Hematopoietic multipotent progenitor cell treated with erythropoietin and hydrocortisone succinate and interleukin-3 and kit ligand, for 15 days (in vitro differentiated cells): ENCODE measurements around the gene OLIG1.

ENCODE experiments used
- DNase-seq: peaks from one replicate; pipeline ENCODE4 v3.0.0-alpha.2; 2015; ENCODE audit warnings: low spot score

Gene OLIG1

GRCh38 chr21:33063907-33064622 lies 5.9 kb upstream of the OLIG1 start:
- no peak for DNase-seq

GRCh38 chr21:33064623-33065390 lies 5.1 kb upstream of the OLIG1 start:
- peak; percentile 55 for DNase-seq

DNA sequence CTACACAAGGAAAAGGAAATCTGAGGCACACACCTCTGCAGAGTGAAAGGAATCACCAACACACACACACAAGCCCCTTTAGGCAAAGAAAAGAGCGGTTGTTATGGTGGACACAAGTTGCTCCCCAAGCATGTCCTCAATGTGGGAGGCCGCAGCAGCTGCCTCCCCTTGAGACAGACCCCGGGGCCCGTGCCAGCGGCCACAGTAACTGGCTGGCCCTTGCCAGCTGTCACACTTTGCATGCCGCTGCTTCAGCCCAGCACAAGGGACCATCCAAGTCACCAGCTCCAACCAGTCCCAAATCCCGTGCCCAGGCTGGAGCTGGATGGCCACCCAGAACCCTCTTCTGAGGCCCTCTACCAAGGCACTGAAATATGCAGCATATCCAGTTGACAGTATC lies 2.9 kb upstream of the OLIG1 start:
- no peak for DNase-seq

DNA sequence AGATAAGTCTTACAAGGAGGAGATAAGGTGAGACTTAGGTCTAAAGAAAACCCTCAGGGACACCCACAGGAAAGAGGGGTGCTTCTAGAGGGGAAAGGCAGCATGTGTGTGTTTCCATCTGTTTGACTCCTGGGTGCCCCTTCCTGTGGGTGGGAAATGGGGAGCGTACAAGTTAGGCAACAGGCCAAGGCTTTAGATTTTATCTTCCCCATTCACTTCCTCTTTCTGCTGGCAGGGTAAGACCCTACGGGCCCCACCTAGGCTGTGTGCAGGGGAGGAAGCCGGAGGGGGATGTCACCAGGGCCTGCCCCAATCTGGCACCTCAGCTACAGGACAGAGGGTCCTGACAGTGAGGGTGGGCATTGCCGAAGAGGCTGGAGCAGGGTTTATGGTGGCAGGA lies 2.5 kb upstream of the OLIG1 start:
- DNase-seq: no peak

DNA sequence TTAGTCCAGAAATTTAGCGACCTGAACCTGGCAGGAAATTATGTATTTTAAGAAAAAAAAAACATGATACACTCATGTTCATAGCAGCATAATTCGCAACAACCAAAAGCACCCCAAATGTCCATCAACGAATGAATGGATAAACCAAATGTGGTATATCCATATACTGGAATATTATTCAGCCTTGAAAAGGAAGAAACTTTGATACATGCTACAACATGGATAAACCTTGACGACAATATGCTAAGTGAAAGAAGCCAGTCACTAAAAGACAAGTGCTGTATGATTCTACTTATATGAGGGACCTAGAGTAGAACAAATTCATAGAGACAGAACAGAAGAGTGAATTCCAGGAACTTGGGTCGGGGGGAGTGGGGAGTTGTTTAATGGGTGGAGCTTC lies 698 bp upstream of the OLIG1 start:
- DNase-seq: no peak

- DNase-seq: no peak
These were observed 322 bp upstream of the OLIG1 start for GRCh38 chr21:33069645-33069993.

- DNase-seq: no peak
These were observed 730 bp downstream of the OLIG1 start for GRCh38 chr21:33070744-33070997.

- no peak for DNase-seq
These were observed 1.2 kb downstream of the OLIG1 start for GRCh38 chr21:33070998-33071769.

DNA sequence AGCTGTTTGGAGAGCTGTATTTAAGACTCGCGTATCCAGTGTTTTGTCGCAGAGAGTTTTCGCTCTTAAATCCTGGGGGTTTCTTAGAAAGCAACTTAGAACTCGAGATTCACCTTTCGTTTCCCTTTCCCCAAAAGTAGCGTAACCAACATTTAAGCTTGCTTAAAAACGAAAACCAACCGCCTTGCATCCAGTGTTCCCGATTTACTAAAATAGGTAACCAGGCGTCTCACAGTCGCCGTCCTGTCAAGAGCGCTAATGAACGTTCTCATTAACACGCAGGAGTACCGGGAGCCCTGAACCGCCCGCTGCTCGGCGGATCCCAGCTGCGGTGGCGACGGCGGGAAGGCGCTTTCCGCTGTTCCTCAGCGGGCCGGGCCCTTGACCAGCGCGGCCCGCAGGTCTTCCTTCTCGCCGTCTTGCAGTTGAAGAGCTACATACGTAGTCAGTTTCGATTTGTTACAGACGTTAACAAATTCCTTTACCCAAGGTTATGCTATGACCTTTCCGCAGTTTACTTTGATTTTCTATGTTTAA lies 1.9 kb downstream of the OLIG1 start:
- no peak for DNase-seq

DNA sequence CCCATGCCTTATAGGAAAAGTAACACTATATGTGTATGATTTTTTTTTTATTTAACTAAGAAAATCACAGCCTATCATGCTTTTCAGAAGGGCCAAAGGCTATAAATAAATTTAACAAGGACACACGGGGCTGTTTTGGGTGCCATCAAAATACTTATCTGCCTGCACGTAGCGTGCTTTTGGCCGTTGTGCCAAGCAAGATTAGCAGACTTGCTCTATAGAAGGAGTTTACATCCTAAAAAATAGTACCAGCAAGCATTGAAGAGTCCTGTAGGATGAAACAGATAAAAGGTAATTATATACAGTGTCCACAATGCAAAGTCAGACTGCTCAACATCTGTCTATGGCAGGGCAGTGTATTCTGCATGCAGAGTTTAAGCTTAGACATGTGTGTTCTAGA lies 3.7 kb downstream of the OLIG1 start:
- peak; percentile 61 for DNase-seq

GRCh38 chr21:33075128-33075527 lies 5.2 kb downstream of the OLIG1 start:
- no peak for DNase-seq

DNA sequence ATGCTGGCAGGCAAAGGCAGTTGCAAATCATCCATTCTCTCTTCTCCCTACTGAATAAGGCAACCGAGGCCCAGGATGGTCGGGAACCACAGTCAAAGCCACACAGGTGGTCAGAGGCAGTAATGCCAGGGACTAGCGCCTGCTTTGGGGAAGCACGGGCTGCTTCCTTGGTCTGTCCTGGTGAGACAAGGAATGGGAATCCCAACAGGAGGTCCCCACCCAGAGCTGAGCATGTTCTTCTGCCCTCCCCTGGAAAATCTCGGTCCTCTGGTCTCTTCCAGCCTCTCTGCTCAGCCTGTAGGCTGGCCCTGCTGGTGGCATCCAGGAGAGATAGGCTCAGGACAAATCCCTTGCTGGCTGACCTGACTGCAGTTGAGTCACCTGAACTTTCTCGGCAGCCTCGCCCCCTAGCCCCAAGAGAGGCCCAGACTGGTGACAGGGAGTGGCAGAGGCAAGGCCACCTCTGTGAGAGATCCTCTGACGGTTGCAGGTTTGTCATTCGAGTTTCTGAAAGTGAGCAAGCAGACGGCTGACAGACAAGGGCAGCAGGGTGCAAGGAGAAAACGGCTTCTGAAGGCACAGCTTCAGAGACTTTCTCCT lies 5.8 kb downstream of the OLIG1 start:
- DNase-seq: no peak

GRCh38 chr21:33076600-33077329 lies 6.8 kb downstream of the OLIG1 start:
- DNase-seq: no peak

GRCh38 chr21:33078907-33079582 lies 9.1 kb downstream of the OLIG1 start:
- peak; percentile 88 for DNase-seq

- no peak for DNase-seq
These were observed 10.4 kb downstream of the OLIG1 start for GRCh38 chr21:33080376-33080775.

DNA sequence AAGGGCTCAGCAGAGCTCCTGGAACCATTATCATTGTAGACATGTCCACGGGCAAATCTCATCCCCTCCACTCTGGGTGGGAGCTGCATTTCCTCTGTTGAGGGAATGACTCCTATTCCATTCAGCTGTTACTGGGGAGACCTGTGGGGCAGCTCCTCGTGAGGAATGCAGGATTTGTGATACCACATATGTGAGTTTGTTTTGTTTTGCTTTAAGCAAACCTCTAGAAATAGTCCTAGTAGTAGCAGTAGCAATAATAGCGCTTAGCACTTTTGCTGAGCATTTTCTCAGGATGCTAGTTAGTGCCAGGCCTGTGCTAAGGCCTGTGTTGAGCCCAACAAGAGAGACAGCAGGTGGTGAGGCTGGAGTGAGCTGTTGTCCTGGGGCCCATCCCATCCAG lies 10.8 kb downstream of the OLIG1 start:
- DNase-seq: no peak

DNA sequence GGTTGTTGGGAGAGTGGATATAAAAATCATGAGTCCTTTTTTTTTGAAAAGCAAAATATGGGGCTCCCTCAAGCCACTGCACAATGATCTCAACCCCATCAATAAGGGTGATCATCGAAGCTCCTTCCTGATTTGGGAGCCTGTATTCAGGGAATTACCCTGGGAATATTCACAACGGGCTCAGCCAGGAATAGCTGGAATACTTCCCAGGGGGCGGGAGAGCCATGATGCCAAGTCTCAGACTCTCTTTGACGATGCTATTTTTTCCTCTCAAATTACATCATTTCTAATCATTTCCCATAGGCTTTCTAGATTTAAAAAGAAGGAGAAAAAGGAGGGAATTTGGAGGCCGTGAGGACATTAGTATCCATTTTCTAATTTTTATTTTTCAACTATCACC lies 18.4 kb downstream of the OLIG1 start:
- DNase-seq: no peak

- DNase-seq: peak; percentile 88
These were observed 19.6 kb downstream of the OLIG1 start for GRCh38 chr21:33089395-33090119.

DNA sequence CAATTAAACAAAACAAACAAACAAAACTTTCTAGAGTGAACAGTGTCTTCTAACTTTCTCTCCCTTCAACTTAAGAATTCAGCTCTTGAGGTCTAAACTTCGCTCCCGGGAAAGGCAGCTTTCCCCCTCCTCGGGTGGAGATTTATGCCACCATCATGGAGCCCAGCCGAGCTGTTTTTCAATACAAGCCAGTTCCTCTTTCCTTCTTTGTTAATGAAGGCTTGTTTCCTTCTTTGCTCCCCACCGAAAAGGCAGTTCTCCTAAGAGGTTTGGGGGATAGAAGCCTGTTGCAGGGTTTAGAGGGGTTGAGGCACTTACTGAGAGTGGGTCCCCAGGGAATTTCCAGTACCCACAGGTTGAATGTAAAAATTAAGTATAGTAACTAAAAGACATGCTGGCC lies 26.5 kb downstream of the OLIG1 start:
- DNase-seq: no peak

DNA sequence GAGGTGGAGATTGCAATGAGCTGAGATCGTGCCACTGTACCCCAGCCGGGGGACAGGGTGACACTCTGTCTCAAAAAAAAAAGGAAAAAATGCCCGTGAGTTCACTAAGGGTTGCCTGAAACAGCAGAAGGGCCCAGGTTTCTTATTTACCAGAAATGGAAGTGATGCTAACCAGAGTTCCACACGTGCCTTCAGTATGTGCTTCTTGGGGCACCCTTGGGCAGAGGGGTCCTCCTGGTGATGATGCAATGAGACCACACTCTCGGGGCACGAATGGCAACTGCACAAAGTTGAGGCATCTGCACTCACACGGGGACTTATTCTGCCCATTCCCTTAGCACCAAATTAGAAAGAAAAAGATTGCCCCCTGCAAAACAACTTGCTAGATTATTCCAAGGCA lies 29.2 kb downstream of the OLIG1 start:
- no peak for DNase-seq
